Duodenal mucosa (tissue), 2 donors: Measurements from ENCODE around the gene MOB3A.

Experiments used
- H3K27ac ChIP-seq: one replicate; pipeline ENCODE4 v1.7.0; 2013; ENCODE audit warnings: low read depth, low read length
- H3K27me3 ChIP-seq, 2 donors: one replicate each; pipeline ENCODE4 v1.7.0; 2013; ENCODE audit warnings: low read length in 2 of 2, control low read depth in 1 of 2; ENCODE audit not compliant: insufficient read depth in 2 of 2, control insufficient read depth in 1 of 2
- H3K36me3 ChIP-seq, 2 donors: one replicate each; pipeline ENCODE4 v1.7.0; 2013; ENCODE audit warnings: low read length in 2 of 2, control low read depth in 1 of 2; ENCODE audit not compliant: insufficient read depth in 2 of 2, control insufficient read depth in 1 of 2
- H3K4me1 ChIP-seq, 2 donors: one replicate each; pipeline ENCODE4 v1.7.0; 2013; ENCODE audit warnings: low read length in 2 of 2, control low read depth in 1 of 2; ENCODE audit not compliant: insufficient read depth in 2 of 2, control insufficient read depth in 1 of 2
- H3K4me3 ChIP-seq, 2 donors: one replicate each; pipeline ENCODE4 v1.7.0; 2013; ENCODE audit warnings: low read length in 2 of 2, low read depth in 1 of 2
- H3K9ac ChIP-seq, 2 donors: one replicate each; pipeline ENCODE4 v1.7.0; 2013; ENCODE audit warnings: low read length in 2 of 2, low read depth in 1 of 2
- H3K9me3 ChIP-seq, 2 donors: one replicate each; pipeline ENCODE4 v1.7.0; 2013; ENCODE audit warnings: low read length in 2 of 2, control low read depth in 1 of 2; ENCODE audit not compliant: control insufficient read depth in 1 of 2

The MOB3A gene

DNA sequence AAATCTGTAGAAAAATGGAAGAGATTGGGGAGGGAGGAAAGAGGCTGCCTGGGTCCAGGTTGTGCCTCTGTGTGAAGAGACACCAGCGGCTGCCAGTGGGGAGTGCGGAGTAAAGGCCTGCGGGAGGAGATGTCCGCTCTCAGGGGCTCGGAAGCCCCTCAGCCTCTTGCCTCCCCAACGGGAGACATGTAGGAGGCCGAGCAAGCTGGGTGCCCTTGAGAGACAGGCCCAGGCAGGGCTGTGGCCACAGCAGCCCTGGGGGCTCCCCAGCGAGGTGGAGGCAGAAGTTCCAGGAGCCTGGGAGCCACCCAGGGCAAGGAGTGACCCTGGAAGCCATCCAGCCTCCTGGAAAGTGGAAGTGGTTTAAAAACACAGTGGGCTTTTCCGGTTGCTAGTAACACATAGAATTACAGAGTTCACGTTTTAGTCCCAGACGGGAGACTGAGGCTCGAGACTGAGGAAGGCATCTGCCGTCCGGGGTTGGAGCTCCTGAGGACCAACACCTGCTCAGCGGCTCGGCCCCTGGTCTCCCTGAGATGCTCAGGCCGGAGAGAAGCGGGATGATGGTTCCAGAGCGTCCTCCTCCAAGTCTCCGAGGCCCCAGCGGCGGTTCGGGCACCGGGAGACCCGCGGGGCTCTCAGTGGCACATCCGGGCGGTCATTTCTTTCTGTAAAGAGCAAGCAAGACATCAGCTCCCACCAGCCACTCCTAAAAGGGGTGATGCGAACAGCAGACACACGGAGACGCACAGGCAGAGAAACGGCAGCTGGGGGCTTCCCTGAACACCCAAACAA, 23.2 kb downstream of the MOB3A start:
- Histone ChIP-seq H3K36me3 (peaks cover 27 to 47% of the 10 kb centered on the region in 2 donors), H3K4me1 (no peaks in the 10 kb centered on the region), H3K4me3 (no peak overlapping the region), H3K9ac (no peak overlapping the region), H3K27me3 (no peaks in the 10 kb centered on the region), H3K27ac (no peak overlapping the region), H3K9me3 (no peaks in the 10 kb centered on the region)

DNA sequence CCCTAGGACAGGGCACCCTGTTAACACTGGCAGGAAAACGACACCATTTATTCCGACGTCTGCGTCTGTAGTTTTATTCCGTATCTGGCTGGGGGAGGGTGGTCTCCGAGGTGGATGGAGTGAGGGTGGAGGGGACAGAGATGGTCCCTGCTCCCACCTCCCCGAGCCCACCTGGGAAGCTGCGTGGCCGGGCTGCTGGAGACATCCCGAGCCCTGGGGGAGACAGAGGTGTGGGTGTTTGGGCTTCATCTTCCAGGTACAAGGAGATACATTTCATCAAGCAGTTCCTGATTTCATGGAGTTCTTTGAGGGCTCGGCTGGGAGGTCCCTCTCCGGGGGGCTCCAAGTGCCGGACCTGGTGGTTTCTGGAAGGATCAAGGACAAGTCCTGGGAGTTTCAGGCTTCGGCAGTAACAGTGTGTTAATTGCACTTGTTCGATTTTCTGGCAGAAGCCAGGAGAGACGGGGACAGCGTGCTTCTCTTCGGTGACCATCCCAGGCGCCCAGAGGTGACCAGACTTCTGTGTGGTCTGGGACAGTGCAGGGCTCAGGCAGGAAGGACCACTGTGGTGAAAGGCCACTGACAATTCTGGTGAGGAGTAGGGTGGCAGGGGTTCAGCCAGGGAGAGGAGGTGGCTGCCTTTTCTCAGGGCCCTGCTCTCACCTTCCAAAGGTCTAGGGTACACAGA, 25.0 kb downstream of the MOB3A start:
- H3K27ac ChIP-seq: no peak overlapping the region
- no peaks in the 10 kb centered on the region for H3K27me3 ChIP-seq
- no peak overlapping the region for H3K4me3 ChIP-seq
- peaks cover 26 to 30% of the 10 kb centered on the region in 2 donors for H3K36me3 ChIP-seq
- H3K9me3 ChIP-seq: no peaks in the 10 kb centered on the region
- H3K9ac ChIP-seq: no peak overlapping the region
- H3K4me1 ChIP-seq: peaks cover 4 to 5% of the 10 kb centered on the region in 2 donors

DNA sequence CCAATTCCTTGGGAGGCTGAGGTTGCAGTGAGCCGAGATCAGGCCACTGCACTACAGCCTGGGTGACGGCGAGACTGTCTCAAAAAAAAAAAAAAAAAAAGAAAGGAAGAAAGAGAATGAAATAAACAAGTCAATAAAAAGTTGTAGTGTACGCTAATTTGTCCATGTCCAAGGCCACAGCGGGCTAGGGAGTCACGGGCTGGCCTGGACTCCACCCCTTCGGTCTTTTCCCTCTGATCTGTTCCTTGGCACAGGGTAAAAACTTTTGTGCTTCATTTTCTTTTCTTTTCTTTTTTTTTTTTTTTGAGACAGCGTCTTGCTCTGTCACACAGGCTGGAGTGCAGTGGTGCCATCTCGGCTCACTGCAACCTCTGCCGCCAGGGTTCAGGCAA, 25.7 kb downstream of the MOB3A start:
- Histone ChIP-seq H3K9me3 (no peaks in the 10 kb centered on the region), H3K36me3 (peaks cover 24 to 26% of the 10 kb centered on the region in 2 donors), H3K4me3 (no peak overlapping the region), H3K27me3 (no peaks in the 10 kb centered on the region), H3K9ac (no peak overlapping the region), H3K27ac (no peak overlapping the region), H3K4me1 (peaks cover 4 to 5% of the 10 kb centered on the region in 2 donors)

DNA sequence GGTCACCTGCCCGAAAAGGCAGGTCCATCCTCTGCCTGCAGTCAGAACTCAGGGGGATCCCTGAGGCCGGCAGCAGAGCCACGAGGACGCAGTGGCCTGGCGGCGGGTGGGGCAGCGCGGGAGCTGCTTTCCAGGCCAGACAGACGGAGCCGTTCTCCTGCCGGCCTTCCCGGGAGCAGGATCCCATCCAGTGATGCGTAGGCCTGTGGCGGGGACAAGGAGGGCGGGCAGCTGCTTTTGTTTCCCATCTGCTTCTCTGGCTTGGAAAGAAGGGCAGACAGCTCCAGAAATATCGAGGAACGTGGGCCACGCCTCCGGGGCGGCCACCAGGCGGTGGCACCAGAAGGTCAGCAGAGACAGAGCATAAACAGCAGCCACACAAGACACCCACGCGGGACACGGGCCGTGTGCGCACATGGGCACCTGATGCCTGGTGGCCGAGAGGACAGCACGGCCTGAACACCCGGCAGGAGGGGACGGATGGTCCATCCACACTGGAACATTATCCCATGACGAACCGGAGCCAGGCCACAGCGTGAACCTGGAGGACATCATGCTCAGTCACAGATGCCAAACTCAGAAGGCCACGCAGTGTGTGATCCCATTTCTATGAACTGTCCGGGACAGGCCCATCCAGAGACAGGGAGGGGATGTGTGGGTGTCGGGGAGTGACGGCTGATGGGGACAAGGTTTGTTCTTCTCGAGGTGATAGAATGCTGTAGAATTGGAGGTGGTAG, 31.2 kb downstream of the MOB3A start:
- H3K27me3 ChIP-seq: no peaks in the 10 kb centered on the region
- peaks cover 34 to 35% of the 10 kb centered on the region in 2 donors for H3K4me1 ChIP-seq
- no peaks in the 10 kb centered on the region for H3K36me3 ChIP-seq
- H3K9me3 ChIP-seq: no peaks in the 10 kb centered on the region
- peak overlapping the region; percentile 19 to 32 for H3K9ac ChIP-seq
- no peak overlapping the region for H3K4me3 ChIP-seq
- peak overlapping the region; percentile 36 for H3K27ac ChIP-seq

DNA sequence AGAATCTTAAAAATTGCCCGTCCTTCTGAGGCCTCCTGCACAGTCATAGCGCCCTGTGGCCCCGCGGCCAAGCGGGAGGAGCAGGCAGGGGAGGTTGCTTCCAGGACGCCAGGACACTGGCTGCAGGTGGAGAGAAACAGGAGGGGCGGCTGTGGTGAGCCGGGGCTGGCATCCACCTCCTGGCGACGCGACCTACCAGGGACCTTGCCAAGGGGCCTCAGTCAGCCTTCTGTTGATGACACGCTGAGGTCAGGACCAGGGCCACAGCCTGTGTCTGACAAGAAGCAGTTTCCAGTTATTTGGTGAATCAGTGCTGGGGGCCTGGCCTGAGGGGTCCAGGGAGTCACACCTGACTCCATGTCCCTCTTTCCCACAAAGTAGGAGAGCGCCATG, 31.7 kb downstream of the MOB3A start:
- H3K4me3 ChIP-seq: no peak overlapping the region
- H3K4me1 ChIP-seq: peaks cover 39 to 41% of the 10 kb centered on the region in 2 donors

DNA sequence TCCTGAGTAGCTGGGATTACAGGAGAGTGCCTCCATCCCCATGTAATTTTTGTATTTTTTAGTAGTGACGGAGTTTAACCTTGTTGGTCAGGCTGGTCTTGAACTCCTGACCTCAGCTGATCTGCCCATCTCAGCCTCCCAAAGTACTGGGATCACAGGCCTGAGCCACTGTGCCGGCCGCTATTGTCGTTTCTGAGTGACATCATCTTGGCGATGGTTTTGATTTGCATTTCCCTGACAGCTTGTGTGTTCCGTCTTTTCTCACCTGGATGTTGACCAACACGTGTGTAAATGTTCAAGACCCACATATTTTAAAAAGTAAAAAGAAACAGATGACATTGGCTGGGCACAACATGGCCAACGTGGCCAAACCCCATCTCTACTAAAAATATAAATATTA, 32.3 kb downstream of the MOB3A start:
- Histone ChIP-seq H3K27ac (no peak overlapping the region), H3K36me3 (no peaks in the 10 kb centered on the region), H3K4me3 (no peak overlapping the region), H3K27me3 (no peaks in the 10 kb centered on the region), H3K9me3 (no peaks in the 10 kb centered on the region), H3K4me1 (peaks cover 43 to 45% of the 10 kb centered on the region in 2 donors), H3K9ac (no peak overlapping the region)

More for the DNA sequence above, 31.7 kb downstream of the MOB3A start:
- H3K9ac ChIP-seq: peak overlapping the region in 1 of 2 donors; percentile 32
- H3K27ac ChIP-seq: peak overlapping the region; percentile 36
- H3K27me3 ChIP-seq: no peaks in the 10 kb centered on the region
- no peaks in the 10 kb centered on the region for H3K9me3 ChIP-seq
- no peaks in the 10 kb centered on the region for H3K36me3 ChIP-seq

DNA sequence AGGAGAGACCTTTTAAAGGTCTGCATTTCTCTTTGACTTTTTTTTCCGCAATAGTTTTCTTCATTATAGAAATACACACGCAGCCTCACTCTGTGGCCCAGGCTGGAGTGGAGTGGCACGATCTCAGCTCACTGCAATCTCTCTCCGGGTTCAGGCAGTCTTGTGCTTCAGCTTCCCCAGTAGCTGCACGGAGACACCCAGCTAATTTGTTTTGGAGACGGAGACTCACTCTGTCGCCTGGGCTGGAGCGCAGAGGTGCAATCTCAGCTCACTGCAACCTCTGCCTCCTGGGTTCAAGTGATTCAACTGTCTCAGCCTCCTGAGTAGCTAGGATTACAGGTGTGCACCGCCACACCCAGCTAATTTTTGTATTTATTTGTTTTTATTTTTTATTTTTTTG, 33.4 kb downstream of the MOB3A start:
- H3K4me3 ChIP-seq: no peak overlapping the region
- H3K4me1 ChIP-seq: peaks cover 42 to 45% of the 10 kb centered on the region in 2 donors
- no peaks in the 10 kb centered on the region for H3K36me3 ChIP-seq
- peak overlapping the region; percentile 65 to 97 for H3K9ac ChIP-seq
- H3K27ac ChIP-seq: no peak overlapping the region
- no peaks in the 10 kb centered on the region for H3K9me3 ChIP-seq
- H3K27me3 ChIP-seq: no peaks in the 10 kb centered on the region

DNA sequence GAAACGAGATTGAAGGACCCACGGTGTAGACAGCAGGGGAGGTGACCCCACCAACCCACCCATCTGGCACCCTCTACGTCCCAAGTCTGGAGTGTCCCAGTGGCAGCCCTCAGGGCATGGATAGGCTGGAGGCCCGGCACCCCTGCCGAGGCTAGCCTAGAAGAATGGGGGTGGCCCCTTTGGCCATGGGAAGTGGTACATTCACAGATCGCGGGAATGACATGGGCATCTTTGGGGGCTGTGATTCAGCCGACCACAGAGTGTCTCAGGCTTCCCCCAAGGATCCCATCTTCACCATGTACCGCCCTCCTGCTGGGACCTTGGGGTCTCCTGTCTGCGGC, 33.8 kb downstream of the MOB3A start:
- peak overlapping the region; percentile 88 for H3K27ac ChIP-seq
- H3K9me3 ChIP-seq: no peaks in the 10 kb centered on the region
- no peaks in the 10 kb centered on the region for H3K36me3 ChIP-seq
- H3K4me3 ChIP-seq: peak overlapping the region; percentile 66 to 84
- peaks cover 38 to 44% of the 10 kb centered on the region in 2 donors for H3K4me1 ChIP-seq
- H3K27me3 ChIP-seq: no peaks in the 10 kb centered on the region
- H3K9ac ChIP-seq: peak overlapping the region; percentile 65 to 97

DNA sequence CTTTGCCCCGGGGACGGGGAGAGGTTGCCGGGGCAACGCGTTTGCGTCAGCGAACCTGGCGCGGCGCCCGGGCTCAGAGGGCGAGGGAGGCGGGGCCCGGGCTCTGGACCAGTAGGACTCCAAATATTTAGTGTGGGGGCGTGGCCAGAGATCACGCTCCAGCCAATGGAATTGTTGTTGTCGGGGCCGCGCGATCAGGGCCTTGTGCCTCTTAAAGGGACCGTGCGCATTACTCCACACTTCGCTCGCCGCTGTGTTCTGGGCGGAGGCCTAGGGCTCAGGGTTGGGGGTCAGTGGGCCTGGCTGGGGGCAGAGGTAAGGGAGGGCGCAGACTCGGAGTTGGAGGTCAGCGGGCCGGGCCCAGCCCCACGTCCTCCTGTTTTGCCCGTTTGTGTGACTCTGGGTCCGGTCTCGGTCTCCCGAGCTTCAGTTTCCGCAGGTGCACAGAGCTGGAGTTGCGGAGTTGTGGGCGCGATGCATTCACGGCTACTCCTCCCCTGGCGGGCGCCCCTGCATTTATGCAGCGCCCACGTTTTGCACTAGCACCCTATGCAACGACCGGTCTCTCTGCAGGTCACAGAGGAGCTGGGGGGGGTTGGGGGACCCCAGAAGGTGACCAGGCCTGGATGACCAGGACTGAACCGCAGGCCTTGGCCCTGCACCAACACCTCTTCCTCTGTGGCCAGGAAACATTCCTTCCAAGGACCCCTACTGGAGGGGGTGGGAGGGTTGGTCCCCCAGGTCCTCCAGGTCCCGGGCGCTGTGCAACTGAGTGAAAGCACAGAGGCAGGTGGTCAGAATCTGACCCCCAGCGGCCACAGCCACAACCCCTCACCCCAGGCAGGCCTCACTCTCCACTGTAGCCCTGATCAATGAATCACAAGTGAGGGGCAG, 34.4 kb downstream of the MOB3A start:
- Histone ChIP-seq H3K4me3 (peak overlapping the region; percentile 66 to 84), H3K9me3 (no peaks in the 10 kb centered on the region), H3K4me1 (peaks cover 38 to 43% of the 10 kb centered on the region in 2 donors), H3K36me3 (no peaks in the 10 kb centered on the region), H3K27me3 (no peaks in the 10 kb centered on the region), H3K9ac (peak overlapping the region; percentile 93 to 97), H3K27ac (peak overlapping the region; percentile 100)
